Neural cell (in vitro differentiated cells): ENCODE results near the gene KCNAB2. TPM values are rescaled to one million over a fixed set of nuclear protein-coding genes. Genes with fewer than 3 reads are reported as not detected.

Source experiments
- H2AFZ ChIP-seq: fragments of 200-600, 300-800 bp; sonication (generic), shearing (Covaris generic); 2 replicates; pipeline ENCODE4 v1.6.0; 2014; ENCODE audit warnings: low read depth, mild to moderate bottlenecking, antibody characterized with exemption, low read length, moderate library complexity
- H3F3A ChIP-seq: fragments of 200-600 bp; shearing (Covaris generic); 2 replicates; pipeline ENCODE4 v1.6.1; 2016; ENCODE audit warnings: mild to moderate bottlenecking, moderate library complexity, mixed read lengths, antibody characterized with exemption, low read length; ENCODE audit not compliant: insufficient read depth, poor library complexity, severe bottlenecking
- H3K27ac ChIP-seq: fragments of 200-600, 300-800 bp; sonication (generic), shearing (Covaris generic); 2 replicates; pipeline ENCODE4 v1.5.1; 2014; ENCODE audit warnings: mild to moderate bottlenecking, low read length, moderate library complexity
- H3K27me3 ChIP-seq: fragments of 300-800, 200-600 bp; sonication (generic), shearing (Covaris generic); 2 replicates; pipeline ENCODE4 v1.6.0; 2014; ENCODE audit warnings: mild to moderate bottlenecking, low read depth, low read length, moderate library complexity; ENCODE audit not compliant: insufficient read depth
- H3K36me3 ChIP-seq: fragments of 300-800, 200-600 bp; sonication (generic), shearing (Covaris generic); 2 replicates; pipeline ENCODE4 v1.5.1; 2014; ENCODE audit warnings: mild to moderate bottlenecking, antibody characterized with exemption, low read length, moderate library complexity; ENCODE audit not compliant: insufficient read depth
- H3K4me2 ChIP-seq: fragments of 300-800, 200-600 bp; sonication (generic), shearing (Covaris generic); 2 replicates; pipeline ENCODE4 v1.6.0; 2014; ENCODE audit warnings: mild to moderate bottlenecking, low read length
- H3K4me3 ChIP-seq: fragments of 300-800, 200-600 bp; sonication (generic), shearing (Covaris generic); 2 replicates; pipeline ENCODE4 v1.5.1; 2014; ENCODE audit warnings: mild to moderate bottlenecking, low read length, moderate library complexity
- H3K79me2 ChIP-seq: fragments of 200-600 bp; shearing (Covaris generic); replicated peaks from 2 replicates; pipeline ENCODE4 v1.6.0; 2014; ENCODE audit warnings: mild to moderate bottlenecking, low read length, moderate library complexity; ENCODE audit not compliant: insufficient read depth
- H3K9ac ChIP-seq: fragments of 300-800, 200-600 bp; sonication (generic), shearing (Covaris generic); 2 replicates; pipeline ENCODE4 v1.6.1; 2016; ENCODE audit warnings: mild to moderate bottlenecking, low read length, mixed read lengths
- H3K9me2 ChIP-seq: fragments of 200-600 bp; shearing (Covaris generic); 2 replicates; pipeline ENCODE4 v1.6.1; 2016; ENCODE audit warnings: mild to moderate bottlenecking, low read length, mixed read lengths; ENCODE audit not compliant: insufficient read depth
- H3K9me3 ChIP-seq: fragments of 200-600, 300-800 bp; sonication (generic), shearing (Covaris generic); 2 replicates; pipeline ENCODE4 v1.6.1; 2016; ENCODE audit warnings: mild to moderate bottlenecking, mixed run types, low read length, moderate library complexity, mixed read lengths
- H4K20me1 ChIP-seq: fragments of 200-600 bp; shearing (Covaris generic); 2 replicates; pipeline ENCODE4 v1.6.1; 2016; ENCODE audit warnings: mild to moderate bottlenecking, mixed run types; ENCODE audit not compliant: insufficient read depth
- EP300 ChIP-seq: fragments of 450-650 bp; conservative IDR thresholded peaks from 2 replicates; pipeline ENCODE4 v1.6.1; 2014; ENCODE audit warnings: antibody characterized with exemption, mild to moderate bottlenecking, moderate library complexity; ENCODE audit not compliant: poor library complexity, severe bottlenecking
- EZH2 ChIP-seq: fragments of 200-600, 300-800 bp; shearing (Covaris generic), sonication (generic); IDR thresholded peaks from 2 replicates; pipeline ENCODE4 v1.6.1; 2014; ENCODE audit warnings: antibody characterized with exemption, low read length, borderline replicate concordance, mild to moderate bottlenecking; ENCODE audit not compliant: insufficient read depth, poor library complexity, severe bottlenecking
- MXI1 ChIP-seq: fragments of 450-650 bp; conservative IDR thresholded peaks from 2 replicates; pipeline ENCODE4 v1.6.1; 2014; ENCODE audit warnings: antibody characterized with exemption, mild to moderate bottlenecking; ENCODE audit not compliant: poor library complexity, severe bottlenecking
- POLR2AphosphoS5 ChIP-seq: IDR thresholded peaks from 2 replicates; pipeline ENCODE4 v1.6.1; 2012
- RAD21 ChIP-seq: fragments of 450-650 bp; conservative IDR thresholded peaks from 2 replicates; pipeline ENCODE4 v1.6.1; 2014; ENCODE audit warnings: antibody characterized with exemption, mild to moderate bottlenecking, moderate library complexity
- SMC3 ChIP-seq: fragments of 450-650 bp; conservative IDR thresholded peaks from 2 replicates; pipeline ENCODE4 v1.6.1; 2014; ENCODE audit warnings: antibody characterized with exemption, mild to moderate bottlenecking, moderate library complexity; ENCODE audit not compliant: poor library complexity
- TAF1 ChIP-seq: IDR thresholded peaks from 2 replicates; pipeline ENCODE4 v1.6.1; 2012; ENCODE audit warnings: low read depth
- polyA plus RNA-seq: library from polyadenylated mRNA; depleted of rRNA; stranded (reverse); fragments of >200 nt; gene quantifications from 2 replicates; pipeline ENCODE4 v1.2.3, GENCODE V29; 2014
- TF ChIP-seq, protein P1 (sequence below): fragments of 450-650 bp; IDR thresholded peaks from 2 replicates; pipeline ENCODE4 v1.5.1; 2014; ENCODE audit warnings: antibody characterized with exemption, mild to moderate bottlenecking, moderate library complexity; ENCODE audit not compliant: poor library complexity, severe bottlenecking
- TF ChIP-seq, protein P2 (sequence below): IDR thresholded peaks from 2 replicates; pipeline ENCODE4 v1.6.1; 2012; ENCODE audit warnings: borderline replicate concordance

Gene KCNAB2
- polyA plus RNA-seq, 1 donor from 2014 or later = 11.7 TPM

DNA sequence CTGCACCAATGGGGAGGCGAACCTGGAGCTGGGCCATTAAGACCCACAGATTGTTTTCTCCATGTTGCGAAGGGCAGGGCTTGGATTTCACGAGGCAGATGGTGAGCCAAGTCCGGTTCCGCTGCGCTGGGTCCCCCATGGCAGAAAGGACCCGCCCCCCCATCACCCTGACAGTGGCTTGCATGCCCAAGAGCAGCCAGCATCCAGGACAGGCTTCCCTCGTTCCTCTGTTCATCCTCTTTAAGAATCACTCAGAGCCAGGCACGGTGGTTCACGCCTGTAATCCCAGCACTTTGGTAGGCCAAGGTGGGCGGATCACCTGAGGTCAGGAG lies 37.6 kb upstream of the KCNAB2 start:
- Histone ChIP-seq H3K9me3 (no peaks in the 10 kb centered on the region), H3K27ac (no peak overlapping the region), H3F3A (no peaks in the 10 kb centered on the region), H3K4me2 (no peak overlapping the region), H3K4me3 (no peak overlapping the region), H3K9ac (no peak overlapping the region), H3K79me2 (no peaks in the 10 kb centered on the region), H2AFZ (no peak overlapping the region), H3K27me3 (no peaks in the 10 kb centered on the region), H4K20me1 (no peaks in the 10 kb centered on the region), H3K9me2 (no peaks in the 10 kb centered on the region), H3K36me3 (no peaks in the 10 kb centered on the region)
- no peak for TF ChIP-seq EP300
- TF ChIP-seq, protein P1, sequence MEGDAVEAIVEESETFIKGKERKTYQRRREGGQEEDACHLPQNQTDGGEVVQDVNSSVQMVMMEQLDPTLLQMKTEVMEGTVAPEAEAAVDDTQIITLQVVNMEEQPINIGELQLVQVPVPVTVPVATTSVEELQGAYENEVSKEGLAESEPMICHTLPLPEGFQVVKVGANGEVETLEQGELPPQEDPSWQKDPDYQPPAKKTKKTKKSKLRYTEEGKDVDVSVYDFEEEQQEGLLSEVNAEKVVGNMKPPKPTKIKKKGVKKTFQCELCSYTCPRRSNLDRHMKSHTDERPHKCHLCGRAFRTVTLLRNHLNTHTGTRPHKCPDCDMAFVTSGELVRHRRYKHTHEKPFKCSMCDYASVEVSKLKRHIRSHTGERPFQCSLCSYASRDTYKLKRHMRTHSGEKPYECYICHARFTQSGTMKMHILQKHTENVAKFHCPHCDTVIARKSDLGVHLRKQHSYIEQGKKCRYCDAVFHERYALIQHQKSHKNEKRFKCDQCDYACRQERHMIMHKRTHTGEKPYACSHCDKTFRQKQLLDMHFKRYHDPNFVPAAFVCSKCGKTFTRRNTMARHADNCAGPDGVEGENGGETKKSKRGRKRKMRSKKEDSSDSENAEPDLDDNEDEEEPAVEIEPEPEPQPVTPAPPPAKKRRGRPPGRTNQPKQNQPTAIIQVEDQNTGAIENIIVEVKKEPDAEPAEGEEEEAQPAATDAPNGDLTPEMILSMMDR = no peak
- TF ChIP-seq, protein P2, sequence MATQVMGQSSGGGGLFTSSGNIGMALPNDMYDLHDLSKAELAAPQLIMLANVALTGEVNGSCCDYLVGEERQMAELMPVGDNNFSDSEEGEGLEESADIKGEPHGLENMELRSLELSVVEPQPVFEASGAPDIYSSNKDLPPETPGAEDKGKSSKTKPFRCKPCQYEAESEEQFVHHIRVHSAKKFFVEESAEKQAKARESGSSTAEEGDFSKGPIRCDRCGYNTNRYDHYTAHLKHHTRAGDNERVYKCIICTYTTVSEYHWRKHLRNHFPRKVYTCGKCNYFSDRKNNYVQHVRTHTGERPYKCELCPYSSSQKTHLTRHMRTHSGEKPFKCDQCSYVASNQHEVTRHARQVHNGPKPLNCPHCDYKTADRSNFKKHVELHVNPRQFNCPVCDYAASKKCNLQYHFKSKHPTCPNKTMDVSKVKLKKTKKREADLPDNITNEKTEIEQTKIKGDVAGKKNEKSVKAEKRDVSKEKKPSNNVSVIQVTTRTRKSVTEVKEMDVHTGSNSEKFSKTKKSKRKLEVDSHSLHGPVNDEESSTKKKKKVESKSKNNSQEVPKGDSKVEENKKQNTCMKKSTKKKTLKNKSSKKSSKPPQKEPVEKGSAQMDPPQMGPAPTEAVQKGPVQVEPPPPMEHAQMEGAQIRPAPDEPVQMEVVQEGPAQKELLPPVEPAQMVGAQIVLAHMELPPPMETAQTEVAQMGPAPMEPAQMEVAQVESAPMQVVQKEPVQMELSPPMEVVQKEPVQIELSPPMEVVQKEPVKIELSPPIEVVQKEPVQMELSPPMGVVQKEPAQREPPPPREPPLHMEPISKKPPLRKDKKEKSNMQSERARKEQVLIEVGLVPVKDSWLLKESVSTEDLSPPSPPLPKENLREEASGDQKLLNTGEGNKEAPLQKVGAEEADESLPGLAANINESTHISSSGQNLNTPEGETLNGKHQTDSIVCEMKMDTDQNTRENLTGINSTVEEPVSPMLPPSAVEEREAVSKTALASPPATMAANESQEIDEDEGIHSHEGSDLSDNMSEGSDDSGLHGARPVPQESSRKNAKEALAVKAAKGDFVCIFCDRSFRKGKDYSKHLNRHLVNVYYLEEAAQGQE = no peak

DNA sequence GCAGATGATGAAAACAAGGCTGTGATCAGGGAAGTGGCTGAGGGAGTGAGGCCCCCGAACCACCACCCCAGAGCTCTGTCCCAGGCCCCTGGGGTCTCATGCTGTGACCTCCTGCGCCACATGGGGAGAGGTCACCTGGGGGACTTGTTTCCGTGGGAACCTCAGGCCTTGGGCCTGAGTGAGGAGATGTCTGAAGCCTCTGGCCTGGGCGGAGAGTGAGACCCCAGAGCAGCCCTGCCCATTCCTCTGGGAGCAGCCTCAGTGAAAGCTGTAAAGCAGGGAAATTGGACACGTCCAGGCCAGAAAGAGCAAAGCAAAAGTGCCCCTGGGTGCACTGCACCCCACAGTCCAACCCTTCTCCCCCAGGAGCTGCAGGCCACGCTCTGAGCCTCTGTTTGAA lies 37.0 kb upstream of the KCNAB2 start:
- H3K27me3 ChIP-seq = no peaks in the 10 kb centered on the region

More for the DNA sequence above, 37.0 kb upstream of the KCNAB2 start:
- no peaks in the 10 kb centered on the region for H3F3A ChIP-seq
- H3K4me3 ChIP-seq = no peak overlapping the region
- H3K9ac ChIP-seq = no peak overlapping the region
- H3K4me2 ChIP-seq = no peak overlapping the region
- H3K9me3 ChIP-seq = no peaks in the 10 kb centered on the region
- no peaks in the 10 kb centered on the region for H4K20me1 ChIP-seq
- no peak overlapping the region for H3K27ac ChIP-seq
- H2AFZ ChIP-seq = no peak overlapping the region
- no peaks in the 10 kb centered on the region for H3K36me3 ChIP-seq
- H3K9me2 ChIP-seq = no peaks in the 10 kb centered on the region
- TF ChIP-seq, protein P2 = no peak
- TF ChIP-seq, protein P1 = no peak
- no peak for TF ChIP-seq POLR2AphosphoS5
- TF ChIP-seq SMC3 = no peak
- TF ChIP-seq EP300 = no peak
- no peak for TF ChIP-seq EZH2
- no peak for TF ChIP-seq RAD21
- no peak for TF ChIP-seq TAF1
- TF ChIP-seq MXI1 = no peak
- H3K79me2 ChIP-seq = no peaks in the 10 kb centered on the region
